ENCODE measurements around the gene CGNL1.

GRCh38 chr15:57463360-57463759 lies 87.1 kb downstream of the CGNL1 start:
- TF ChIP-seq CEBPB (IDR thresholded peaks at IDR 0.05) (no peak), RCOR1 (IDR thresholded peaks at IDR 0.05; ENCODE audit: low read depth, low read length) (no peak), ZNF302 (CRISPR knock-in tag; IDR thresholded peaks at IDR 0.05) (no peak), EP300 (IDR thresholded peaks at IDR 0.05) (no peak), MYC (IDR thresholded peaks at IDR 0.05; ENCODE audit: borderline replicate concordance, low read length) (no peak), POLR2A (IDR thresholded peaks at IDR 0.05; ENCODE audit: low read length) (no peak), MAFK (IDR thresholded peaks at IDR 0.05; ENCODE audit: partially characterized antibody) (no peak), SMC3 (IDR thresholded peaks at IDR 0.05) (no peak), RNF2 (IDR thresholded peaks at IDR 0.05; ENCODE audit: borderline replicate concordance, low read depth) (no peak), JUN (IDR thresholded peaks at IDR 0.05) (no peak), NFE2L2 (conservative IDR thresholded peaks at IDR 0.05; ENCODE audit: low read length) (no peak)
- TF ChIP-seq, protein P1, sequence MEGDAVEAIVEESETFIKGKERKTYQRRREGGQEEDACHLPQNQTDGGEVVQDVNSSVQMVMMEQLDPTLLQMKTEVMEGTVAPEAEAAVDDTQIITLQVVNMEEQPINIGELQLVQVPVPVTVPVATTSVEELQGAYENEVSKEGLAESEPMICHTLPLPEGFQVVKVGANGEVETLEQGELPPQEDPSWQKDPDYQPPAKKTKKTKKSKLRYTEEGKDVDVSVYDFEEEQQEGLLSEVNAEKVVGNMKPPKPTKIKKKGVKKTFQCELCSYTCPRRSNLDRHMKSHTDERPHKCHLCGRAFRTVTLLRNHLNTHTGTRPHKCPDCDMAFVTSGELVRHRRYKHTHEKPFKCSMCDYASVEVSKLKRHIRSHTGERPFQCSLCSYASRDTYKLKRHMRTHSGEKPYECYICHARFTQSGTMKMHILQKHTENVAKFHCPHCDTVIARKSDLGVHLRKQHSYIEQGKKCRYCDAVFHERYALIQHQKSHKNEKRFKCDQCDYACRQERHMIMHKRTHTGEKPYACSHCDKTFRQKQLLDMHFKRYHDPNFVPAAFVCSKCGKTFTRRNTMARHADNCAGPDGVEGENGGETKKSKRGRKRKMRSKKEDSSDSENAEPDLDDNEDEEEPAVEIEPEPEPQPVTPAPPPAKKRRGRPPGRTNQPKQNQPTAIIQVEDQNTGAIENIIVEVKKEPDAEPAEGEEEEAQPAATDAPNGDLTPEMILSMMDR (IDR thresholded peaks at IDR 0.05) = no peak
- TF ChIP-seq, protein P2, sequence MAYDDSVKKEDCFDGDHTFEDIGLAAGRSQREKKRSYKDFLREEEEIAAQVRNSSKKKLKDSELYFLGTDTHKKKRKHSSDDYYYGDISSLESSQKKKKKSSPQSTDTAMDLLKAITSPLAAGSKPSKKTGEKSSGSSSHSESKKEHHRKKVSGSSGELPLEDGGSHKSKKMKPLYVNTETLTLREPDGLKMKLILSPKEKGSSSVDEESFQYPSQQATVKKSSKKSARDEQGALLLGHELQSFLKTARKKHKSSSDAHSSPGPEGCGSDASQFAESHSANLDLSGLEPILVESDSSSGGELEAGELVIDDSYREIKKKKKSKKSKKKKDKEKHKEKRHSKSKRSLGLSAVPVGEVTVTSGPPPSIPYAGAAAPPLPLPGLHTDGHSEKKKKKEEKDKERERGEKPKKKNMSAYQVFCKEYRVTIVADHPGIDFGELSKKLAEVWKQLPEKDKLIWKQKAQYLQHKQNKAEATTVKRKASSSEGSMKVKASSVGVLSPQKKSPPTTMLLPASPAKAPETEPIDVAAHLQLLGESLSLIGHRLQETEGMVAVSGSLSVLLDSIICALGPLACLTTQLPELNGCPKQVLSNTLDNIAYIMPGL (CRISPR knock-in tag; IDR thresholded peaks at IDR 0.05; ENCODE audit: borderline replicate concordance) = no peak
- TF ChIP-seq, protein P3, sequence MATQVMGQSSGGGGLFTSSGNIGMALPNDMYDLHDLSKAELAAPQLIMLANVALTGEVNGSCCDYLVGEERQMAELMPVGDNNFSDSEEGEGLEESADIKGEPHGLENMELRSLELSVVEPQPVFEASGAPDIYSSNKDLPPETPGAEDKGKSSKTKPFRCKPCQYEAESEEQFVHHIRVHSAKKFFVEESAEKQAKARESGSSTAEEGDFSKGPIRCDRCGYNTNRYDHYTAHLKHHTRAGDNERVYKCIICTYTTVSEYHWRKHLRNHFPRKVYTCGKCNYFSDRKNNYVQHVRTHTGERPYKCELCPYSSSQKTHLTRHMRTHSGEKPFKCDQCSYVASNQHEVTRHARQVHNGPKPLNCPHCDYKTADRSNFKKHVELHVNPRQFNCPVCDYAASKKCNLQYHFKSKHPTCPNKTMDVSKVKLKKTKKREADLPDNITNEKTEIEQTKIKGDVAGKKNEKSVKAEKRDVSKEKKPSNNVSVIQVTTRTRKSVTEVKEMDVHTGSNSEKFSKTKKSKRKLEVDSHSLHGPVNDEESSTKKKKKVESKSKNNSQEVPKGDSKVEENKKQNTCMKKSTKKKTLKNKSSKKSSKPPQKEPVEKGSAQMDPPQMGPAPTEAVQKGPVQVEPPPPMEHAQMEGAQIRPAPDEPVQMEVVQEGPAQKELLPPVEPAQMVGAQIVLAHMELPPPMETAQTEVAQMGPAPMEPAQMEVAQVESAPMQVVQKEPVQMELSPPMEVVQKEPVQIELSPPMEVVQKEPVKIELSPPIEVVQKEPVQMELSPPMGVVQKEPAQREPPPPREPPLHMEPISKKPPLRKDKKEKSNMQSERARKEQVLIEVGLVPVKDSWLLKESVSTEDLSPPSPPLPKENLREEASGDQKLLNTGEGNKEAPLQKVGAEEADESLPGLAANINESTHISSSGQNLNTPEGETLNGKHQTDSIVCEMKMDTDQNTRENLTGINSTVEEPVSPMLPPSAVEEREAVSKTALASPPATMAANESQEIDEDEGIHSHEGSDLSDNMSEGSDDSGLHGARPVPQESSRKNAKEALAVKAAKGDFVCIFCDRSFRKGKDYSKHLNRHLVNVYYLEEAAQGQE (IDR thresholded peaks at IDR 0.05) = no peak
